HG03025 (cell line): ENCODE data around the gene FGB.
"Not testable (repeated sequence)": the region's sequence is repeated elsewhere in the genome, so short reads cannot be mapped to it uniquely, and the experiment has no call there.

Experiments
- ATAC-seq: cut with Tn5 transposase; IDR thresholded peaks from one replicate; pipeline ENCODE4 v1.9.1; 2021; ENCODE audit warnings: mild to moderate bottlenecking, moderate library complexity; ENCODE audit not compliant: unreplicated experiment, low FRiP score

The FGB gene

DNA sequence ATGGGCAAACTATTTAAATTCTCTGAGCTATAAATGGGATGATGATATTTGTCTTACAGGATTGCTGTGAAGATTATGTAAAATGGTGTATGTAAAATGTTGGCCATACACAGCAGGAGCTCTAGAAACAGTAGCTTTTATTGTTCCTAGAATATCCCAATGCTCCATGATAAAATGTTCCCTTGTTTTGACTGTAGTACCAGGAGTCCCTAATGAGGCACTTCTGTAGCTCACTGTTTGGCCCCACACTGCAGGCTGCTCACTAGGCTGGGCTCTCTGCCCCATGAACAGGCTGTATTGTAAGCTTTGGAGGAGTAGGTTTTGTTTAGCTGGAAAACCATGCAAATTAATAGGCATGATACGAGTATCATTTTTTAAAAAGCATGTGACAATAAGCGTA lies 31.1 kb downstream of the FGB start:
- no peak for ATAC-seq

DNA sequence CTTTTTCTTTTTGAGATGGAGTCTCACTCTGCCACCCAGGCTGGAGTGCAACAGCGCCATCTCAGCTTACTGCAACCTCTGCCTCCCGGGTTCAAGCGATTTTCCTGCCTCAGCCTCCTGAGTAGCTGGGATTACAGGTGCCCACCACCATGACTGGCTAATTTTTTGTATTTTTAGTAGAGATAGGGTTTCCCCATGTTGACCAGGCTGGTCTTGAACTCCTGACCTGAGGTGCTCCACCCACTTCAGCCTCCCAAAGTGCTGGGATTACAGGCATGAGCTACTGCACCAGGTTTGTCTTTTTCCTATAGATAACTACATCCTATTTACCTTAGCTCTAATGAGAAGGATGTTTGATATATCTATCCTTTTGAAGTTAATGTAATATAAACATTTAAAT lies 31.5 kb downstream of the FGB start:
- not testable (repeated sequence) for ATAC-seq

DNA sequence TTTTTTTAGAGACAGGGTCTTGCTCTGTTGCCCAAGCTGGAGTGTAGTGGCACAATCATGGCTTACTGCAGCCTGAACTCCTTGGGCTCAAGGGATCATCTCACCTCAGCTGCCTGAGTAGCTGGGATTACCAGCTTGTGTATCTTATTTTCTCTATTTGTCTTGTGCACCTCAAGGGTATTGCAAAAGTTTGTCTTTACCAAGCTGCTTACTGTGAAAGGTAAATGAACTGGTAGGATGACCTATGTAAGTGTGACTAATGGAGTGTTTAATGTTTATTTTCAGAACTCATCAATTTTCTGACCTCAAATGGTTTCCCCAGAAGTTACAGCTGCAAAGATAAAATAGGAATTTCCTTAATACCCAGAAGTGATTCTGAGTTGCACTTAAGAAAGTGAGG lies 33.0 kb downstream of the FGB start:
- ATAC-seq = no peak

DNA sequence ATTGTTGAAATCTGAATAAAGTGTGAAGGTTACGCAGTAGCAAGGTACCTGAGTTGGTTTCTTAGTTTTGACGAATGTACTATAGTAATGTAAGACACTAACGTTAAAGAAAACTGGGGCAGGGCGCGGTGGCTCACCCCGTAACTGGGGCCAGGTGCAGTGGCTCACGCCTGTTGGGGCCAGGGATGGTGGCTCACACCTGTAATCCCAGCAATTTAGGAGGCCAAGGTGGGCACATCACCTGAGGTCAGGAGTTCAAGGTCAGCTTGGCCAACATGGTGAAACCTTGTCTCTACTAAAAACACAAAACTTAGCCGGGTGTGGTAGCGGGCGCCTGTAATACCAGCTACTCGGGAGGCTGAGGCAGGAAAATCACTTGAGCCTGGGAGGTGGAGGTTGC lies 34.5 kb downstream of the FGB start:
- not testable (repeated sequence) for ATAC-seq

DNA sequence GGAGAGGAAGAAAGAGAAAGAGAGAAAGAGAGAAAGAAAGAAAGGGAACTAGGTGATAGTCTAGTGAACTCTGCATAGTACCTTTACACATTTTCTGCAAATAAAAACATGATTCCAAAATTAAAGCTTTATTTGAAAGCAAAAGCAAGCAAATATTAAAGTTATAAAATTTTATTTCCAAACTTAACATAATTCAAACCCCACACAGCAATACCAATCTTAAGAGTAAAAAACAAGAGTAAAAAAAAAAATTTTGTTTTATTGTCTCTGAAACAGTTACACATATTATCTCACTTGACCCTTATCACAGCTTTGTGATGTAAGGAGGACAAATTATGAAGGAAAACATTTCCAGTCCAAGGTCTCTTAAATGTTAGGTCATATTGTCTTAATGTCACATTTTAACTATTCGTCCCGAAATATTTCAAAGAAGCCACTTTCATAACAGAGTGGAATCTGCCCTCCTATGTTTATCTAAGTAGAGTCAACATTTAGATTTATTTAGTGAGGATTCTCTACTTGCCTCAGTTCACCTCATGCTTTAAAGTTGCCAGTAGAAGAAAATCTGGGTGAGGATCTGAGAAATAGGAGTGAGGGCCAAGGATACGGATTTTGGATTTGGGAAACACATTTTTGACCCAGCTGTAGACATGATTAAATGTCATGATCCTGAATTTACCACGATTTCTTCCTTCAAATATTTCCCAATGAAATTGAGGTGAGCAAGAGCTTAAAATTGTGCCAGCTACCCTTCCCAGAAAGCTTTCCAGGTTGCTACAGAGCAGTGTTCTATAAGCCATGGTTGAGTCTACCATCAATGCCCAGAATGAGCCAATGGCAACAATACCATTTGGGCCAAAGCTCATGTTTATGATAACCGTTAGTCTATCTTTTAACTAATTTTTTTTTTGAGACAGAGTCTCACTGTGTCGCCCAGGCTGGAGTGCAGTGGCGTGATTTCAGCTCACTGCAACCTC lies 35.3 kb downstream of the FGB start:
- no peak for ATAC-seq

DNA sequence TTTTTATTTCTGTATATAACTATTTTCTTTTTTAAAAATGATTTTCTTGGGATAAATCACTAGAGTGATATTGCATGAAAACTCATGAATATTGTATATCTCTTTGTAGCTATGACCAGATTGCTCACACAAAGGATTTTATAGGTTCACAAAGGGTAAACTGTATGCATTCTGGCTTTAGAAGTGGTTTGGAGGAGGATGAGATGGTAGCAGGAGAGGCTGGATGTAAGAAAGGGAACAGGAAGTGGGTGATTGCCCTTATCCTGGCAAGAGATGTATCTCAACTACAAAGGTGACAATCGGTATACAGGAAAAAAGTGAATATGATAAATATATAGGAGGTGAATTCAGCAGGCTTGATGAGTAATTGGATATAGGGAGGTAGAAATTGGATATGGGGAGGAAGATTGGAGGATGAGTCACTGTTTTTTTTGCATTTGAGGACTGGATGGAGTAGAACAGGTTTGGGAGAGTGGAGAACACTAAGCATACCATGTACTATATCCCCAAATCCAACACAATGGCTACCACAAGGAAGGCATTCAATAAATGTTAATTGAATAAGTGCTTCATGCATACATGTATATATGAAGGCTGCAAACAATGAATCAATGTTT lies 39.7 kb downstream of the FGB start:
- no peak for ATAC-seq

DNA sequence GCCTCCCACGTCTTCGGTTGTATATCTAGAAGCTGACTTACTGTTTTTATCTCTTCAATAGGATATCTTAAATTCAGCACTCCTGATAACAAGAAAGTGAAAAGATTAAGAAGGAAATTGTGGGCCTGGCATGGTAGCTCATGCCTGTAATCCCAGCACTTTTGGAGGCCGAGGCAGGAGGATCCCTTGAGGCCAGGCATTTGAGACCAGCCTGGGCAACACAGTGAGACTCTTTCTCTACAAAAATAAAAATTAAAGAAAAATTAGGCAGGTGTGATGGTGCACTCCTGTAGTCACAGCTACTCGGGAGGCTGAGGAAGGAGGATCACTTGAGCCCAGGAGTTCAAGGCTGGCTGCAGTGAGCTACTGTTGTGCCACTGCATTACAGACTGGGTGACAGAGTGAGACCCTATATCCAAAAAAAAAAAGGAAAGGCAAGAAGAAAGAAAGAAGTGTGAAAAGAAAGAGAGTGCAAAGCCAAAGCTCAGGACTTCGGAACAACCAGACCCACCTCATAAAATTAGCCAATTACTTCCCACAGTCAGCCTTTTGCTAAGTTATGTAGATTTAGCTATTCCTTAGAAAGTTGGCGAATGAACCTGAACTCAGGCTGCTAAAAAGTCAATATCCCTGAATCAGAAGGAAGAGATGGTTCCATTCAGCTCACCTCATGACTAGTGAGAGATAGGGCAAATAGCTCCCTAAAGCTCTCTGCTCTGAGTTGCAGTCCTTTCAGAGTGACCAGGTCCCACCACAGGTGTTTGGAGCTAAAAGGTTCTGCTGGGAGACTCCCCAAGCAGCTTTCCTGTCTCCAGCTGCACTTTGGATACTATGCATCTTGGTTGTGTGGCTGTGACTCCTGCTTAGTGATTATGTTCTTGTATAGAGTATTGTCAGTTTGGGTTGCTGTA lies 40.5 kb downstream of the FGB start:
- ATAC-seq = no peak

DNA sequence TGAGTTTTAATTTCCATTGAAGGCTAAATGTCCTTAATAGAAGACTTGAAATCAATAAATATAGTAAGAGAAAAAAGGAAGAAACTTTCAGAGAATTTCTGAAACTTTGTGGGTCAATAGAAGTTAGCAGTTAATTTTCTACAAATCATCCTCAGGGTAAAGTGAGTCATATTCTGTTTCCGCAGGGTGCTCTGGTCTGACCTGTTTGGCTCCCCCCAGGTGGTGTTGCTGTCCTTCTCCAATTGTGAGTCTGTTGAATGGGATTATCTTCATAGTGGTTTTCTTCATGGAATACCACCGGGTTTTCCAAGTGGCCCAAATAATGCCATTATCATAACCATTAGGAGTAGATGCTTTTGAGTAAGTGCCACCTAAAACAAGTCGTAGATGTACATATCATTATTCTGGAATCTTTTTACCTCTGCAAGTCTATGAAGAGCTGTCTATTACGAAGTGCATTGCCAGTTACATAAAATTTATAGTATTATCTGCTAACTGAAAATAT lies 41.9 kb downstream of the FGB start:
- ATAC-seq = no peak

DNA sequence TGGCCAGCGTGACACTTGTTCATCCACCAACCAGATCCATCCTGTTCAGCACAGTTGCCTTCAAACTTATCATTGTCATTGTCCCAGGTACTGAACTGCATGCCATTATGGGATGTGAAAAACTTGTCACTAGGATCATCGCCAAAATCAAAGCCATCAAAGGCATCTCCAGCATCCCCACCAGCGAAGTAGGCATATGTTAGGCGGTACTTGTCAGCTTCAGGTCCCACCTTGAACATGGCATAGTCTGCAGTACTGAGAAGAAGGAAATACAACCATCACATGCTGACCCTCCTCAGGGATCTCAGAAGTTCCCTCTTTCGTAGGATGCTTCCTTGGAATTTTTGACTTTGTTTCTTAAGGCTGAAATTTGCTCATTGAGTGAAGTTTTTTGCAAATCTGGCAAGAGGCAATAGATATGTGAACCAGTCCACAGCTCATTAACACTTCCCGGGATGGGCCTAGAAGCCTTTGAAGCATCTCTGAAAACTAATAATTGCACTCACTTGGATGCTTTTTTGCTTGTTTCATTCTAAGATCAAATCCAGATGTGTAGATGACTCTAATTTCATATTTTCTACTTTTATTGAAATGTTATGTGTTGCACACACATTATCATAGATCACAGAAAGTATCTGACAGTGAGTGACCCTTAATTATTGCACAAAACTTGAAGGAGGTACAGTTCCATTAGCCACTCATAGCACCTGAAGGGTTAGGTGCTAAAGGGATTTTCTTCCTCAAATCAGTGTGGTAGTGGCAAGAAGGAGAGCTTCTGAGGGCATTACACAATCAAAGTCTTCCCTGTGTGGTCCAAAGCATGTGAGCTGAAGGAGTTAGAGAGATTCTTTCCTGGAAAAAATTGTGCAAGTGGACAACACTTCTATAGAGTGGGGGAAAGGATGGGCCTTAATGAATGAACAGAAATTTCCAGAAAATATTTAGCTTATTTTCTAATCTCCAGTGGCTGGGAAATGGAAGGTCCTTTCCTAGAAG lies 44.2 kb downstream of the FGB start:
- ATAC-seq = no peak

DNA sequence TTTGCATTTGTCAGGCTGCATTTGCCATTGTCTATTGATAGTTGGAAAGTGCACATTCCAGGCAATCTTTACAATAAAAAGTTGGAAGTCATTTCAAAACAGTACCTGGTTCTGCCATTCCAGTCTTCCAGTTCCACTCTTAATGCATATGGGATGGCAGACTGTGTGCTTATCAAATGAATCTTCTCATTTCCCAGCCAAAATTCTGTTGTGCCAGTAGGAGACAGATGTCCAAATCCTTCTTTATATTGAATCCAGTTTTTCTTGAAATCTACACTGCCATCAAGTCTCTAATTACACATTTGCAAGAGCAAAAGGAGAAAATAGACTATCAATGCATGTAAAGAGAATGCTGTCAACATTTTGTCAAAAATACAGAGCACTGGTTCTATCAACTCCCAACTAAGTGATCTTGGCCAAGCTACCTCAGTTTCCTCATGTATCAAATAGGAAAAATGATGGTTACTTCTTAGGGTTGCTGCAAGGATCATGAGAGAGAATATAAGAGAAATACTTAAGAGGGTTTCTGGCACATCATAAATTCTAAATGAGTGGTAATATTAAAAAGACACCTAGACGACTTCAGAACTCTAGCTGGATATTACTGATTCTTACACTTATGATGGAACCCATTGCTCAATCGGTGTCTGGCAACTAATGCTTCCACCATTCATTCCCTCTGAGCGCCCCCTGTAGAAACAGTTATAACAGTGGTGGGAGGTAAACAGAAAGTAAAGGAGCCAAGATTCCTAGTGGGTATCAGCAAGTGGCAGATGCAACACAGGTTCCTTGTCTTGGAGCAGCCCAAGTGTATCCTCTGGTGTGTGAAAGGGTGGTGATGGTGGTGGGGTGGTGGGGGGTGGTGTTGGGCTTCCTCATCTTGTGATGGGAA lies 45.8 kb downstream of the FGB start:
- no peak for ATAC-seq

DNA sequence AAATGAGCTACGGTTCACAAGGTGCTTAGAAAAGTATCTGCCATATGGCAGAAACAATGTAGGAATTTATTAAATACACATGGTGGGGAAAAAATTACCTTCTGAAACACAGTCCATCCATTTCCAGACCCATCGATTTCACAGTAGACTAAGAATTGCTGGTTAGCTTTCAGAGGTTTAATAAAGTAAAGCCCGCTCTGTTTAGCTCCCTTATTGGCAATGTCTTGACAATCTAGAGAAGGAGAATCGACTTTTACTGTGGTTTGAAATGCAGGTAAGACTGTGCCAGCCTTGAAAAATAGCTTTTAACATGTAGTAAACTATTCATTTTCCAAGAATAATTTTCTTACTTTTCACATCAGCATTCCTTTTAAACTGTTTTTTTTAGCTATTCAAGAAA lies 46.7 kb downstream of the FGB start:
- no peak for ATAC-seq

DNA sequence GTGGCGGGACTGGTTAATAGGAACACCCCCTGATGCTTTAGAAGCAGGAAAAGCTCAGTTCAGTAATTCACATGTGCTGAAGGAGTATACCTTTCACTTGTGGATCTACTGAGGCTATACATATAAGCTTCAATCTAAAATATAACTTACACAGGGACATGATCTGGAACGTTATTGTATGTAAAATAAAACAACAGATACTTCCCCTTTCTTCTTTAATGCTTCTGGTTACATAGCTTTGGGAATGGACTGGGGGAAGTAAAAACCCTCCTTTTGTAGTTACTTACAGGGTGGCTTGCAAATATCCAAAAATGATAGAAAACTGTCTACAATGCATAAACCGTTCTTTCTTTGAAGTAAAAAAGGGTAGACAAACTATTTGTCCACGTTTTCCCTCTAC lies 47.8 kb downstream of the FGB start:
- no peak for ATAC-seq

DNA sequence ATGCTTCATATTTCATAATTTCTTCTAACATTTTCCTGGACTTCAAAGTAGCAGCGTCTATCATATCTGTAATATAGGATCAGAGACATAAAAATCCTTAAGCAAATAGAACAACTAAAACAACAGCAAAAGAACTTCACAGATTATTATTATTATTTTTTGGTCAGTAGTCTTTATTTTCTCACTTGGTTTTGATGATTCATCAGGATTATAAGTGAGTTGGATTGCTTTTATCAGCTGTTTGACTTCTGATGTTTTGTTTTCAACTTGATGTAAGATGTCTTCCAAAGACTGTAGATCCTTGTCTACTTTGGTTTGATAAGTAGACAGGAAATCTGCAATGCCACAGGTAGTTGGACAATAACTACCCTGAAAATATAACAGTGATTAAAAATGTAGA lies 49.0 kb downstream of the FGB start:
- ATAC-seq = no peak

DNA sequence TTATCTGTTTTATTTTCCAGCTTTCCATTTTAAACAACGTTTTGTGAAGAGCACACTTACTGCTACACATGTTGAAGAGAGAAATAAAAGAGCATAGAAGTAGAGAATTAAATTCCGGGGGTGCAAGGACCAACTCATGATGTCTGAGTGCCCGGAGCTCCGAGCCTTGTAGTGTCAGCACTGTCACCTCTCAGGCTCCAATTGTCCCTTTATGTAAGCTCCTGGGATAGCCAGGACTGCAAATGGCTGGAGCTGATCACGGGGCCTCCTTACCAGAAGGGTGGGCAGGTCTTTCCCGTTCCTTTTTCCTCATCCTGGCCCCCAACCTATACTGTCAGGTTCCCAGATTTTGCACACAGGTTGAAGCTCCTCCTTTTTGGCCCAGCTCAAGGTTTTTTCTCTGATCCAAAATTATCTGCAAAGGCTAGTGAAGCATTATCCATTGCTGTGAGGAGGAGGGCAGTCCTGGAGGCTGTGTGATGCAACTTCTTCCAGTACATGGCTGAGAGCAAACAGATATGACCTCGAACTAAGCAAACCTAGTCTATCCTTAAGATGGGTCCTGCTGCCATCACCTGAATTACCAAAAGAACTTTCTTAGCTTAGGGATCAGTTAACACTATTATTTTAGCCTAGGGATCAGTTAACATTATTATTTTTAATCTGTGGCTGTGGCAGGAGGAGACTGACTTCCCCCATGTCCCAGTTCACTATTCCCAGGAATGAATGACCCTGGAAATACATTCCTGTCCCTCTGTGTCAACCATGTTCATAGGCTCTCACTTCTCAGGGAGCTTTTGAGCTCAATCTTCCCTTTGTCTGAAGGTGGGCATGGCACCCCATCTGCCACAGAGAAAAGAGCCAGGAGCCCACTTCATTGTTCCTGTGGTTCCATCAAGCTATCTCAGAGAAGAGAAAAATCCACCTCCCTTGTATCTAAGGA lies 49.9 kb downstream of the FGB start, which contains the start of gene FGG:
FGG (minus strand) TSS at position 185 of the 943 bp plus-strand sequence; CDS start at position 138, 47 bp downstream.
- no peak for ATAC-seq

DNA sequence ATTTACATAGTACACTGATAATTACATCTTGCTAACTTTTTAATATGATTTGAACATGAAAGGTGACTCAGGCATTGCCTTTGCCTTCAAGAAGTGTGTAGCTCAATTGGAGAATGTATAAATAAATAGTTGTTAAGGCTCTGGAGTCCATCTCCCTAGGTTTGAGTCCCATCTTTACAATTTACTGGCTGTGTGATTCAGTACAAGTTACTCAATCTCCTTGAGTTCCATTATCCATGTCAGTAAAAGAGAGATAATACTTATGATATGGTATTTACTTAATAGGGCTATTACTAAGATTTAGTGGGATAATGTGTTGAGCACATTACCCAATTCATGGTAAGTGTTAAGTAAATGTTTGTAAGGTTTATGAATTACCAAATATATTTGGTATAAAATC lies 51.5 kb downstream of the FGB start:
- no peak for ATAC-seq

DNA sequence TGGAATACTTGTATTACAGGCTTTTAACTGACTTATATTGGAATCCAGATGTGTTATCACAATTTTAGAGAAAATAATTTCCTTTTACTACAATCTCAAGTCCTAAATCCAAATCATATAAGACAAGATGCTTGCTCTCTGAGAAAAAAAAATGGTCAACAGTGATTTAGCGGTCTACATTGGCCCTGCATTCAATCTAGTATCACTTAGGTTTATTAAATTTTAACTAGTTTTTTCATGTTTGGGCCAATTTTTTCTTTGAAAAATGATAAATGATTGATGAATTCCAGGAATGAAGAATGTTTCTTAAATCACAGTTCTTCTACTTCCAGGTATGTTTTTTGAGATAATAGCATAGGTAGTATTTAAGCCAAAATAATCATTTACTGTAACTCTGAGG lies 52.4 kb downstream of the FGB start:
- ATAC-seq = no peak

DNA sequence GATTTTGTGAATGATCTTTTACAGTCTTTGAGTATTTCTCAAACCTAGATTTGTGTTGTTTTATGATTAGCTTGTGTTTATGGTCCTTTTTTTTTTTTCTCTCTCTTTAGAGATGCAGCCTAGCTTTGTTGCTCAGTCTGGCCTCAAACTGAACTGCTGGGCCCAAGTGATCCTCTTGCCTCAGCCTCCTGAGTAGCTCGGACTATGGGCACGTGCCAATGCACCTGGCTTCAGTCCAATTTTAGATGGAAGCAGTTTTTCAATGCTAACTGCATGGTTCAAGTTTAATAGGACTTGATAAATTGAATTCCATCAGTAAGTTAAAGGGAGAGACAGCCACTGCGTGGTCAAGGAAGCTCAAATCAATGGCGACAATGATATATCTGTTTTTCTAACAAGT lies 53.5 kb downstream of the FGB start:
- ATAC-seq = no peak
